HG03439 (cell line): ENCODE results near the gene DHH.
"Not testable (repeated sequence)": the region's sequence is repeated elsewhere in the genome, so short reads cannot be mapped to it uniquely, and the experiment has no call there.

Experiments
- ATAC-seq: cut with Tn5 transposase; IDR thresholded peaks from one replicate; pipeline ENCODE4 v1.9.1; 2021; ENCODE audit warnings: mild to moderate bottlenecking, moderate library complexity; ENCODE audit not compliant: unreplicated experiment

The DHH gene

GRCh38 chr12:49094160-49094974, at the start of gene DHH:
Gene DHH (minus strand): TSS chr12:49094801. CDS start chr12:49094512, 289 bp downstream.
- ATAC-seq, result no peak

GRCh38 chr12:49144384-49144783, 49.8 kb upstream of the DHH start:
- ATAC-seq, result no peak

- ATAC-seq, result no peak
These were observed 44.4 kb upstream of the DHH start for GRCh38 chr12:49138999-49139398.

GRCh38 chr12:49138587-49138986, 44.0 kb upstream of the DHH start:
- no peak for ATAC-seq

GRCh38 chr12:49137476-49137875, 42.9 kb upstream of the DHH start:
- ATAC-seq, result no peak

- ATAC-seq, result not testable (repeated sequence)
These were observed 42.4 kb upstream of the DHH start for GRCh38 chr12:49136997-49137396.

GRCh38 chr12:49133590-49133989, 39.0 kb upstream of the DHH start:
- ATAC-seq, result no peak

GRCh38 chr12:49133014-49133413, 38.4 kb upstream of the DHH start:
- no peak for ATAC-seq

- peak; percentile 3 for ATAC-seq
These were observed 37.4 kb upstream of the DHH start for GRCh38 chr12:49131894-49132461.

GRCh38 chr12:49131051-49131893, 36.7 kb upstream of the DHH start, which contains the start of gene TUBA1B:
Gene TUBA1B (minus strand): TSS chr12:49131395. CDS start chr12:49131300, 95 bp downstream.
- peak; percentile 68 for ATAC-seq

- ATAC-seq, result peak; percentile 61
These were observed 35.8 kb upstream of the DHH start for GRCh38 chr12:49130151-49131050.

GRCh38 chr12:49129332-49130150, 34.9 kb upstream of the DHH start:
- no peak for ATAC-seq

- not testable (repeated sequence) for ATAC-seq
These were observed 33.4 kb upstream of the DHH start for GRCh38 chr12:49127971-49128370.

- no peak for ATAC-seq
These were observed 32.5 kb upstream of the DHH start for GRCh38 chr12:49126852-49127763.

- ATAC-seq, result no peak
These were observed 26.6 kb upstream of the DHH start for GRCh38 chr12:49121047-49121696.

GRCh38 chr12:49111206-49111605, 16.6 kb upstream of the DHH start:
- ATAC-seq, result no peak

GRCh38 chr12:49110464-49111155, 16.0 kb upstream of the DHH start, which contains the start of gene LMBR1L:
Gene LMBR1L (minus strand): TSS chr12:49110847. CDS start chr12:49110555, 292 bp downstream.
- peak; percentile 98 for ATAC-seq
